HepG2 (cell line): Measurements from ENCODE around the gene KIAA2012. TPM values are rescaled to one million over a fixed set of nuclear protein-coding genes. Genes with fewer than 3 reads are reported as not detected.

Source experiments
- ATAC-seq: fragments of 200-7000 bp; cut with Tn5 transposase; 3 replicates; pipeline ENCODE4 v1.9.1; 2020; ENCODE audit warnings: mild to moderate bottlenecking, moderate library complexity
- BruUV-seq: library from RNA; stranded (reverse); fragments of 400-500 nt; replicated peaks from 2 replicates; lab custom pipeline; 2021; lab: Mats Ljungman, UMichigan
- CTCF ChIA-PET: fragments of 300-600 bp; formaldehyde crosslinking; extraction: SDS; loops from one replicate; lab custom pipeline; 2021; ENCODE audit warnings: low total read pairs, inconsistent platforms, low intra/inter-chr PET ratio; lab: Yijun Ruan, JAX
- POLR2A ChIA-PET: fragments of 350-600 bp; sonication (Branson Sonifier 250); formaldehyde crosslinking; loops from one replicate; lab custom pipeline; 2020; ENCODE audit warnings: antibody characterized with exemption, inconsistent platforms; lab: Yijun Ruan, JAX
- DNase-seq: peaks from one replicate; pipeline ENCODE4 v3.0.0-alpha.2; 2015; ENCODE audit warnings: low spot score
- FAIRE-seq: peaks from 3 replicates; lab custom pipeline; 2011; peaks lifted over from hg19 to GRCh38; lab: Jason Lieb, UNC
- H2AFZ ChIP-seq: one replicate; pipeline ENCODE4 v1.6.1; 2011; ENCODE audit warnings: low read length, inconsistent platforms
- H3K27ac ChIP-seq: fragments of 300-600 bp; 3 replicates; pipeline ENCODE4 v1.8.0; 2011; ENCODE audit warnings: mixed run types, mild to moderate bottlenecking, mixed read lengths, low read length, inconsistent platforms; ENCODE audit not compliant: insufficient read depth; ENCODE audit errors: extremely low read length
- H3K27me3 ChIP-seq, 2 experiments: fragments of 200-600 bp in 1 of 2; 2 replicates in 1 of 2; 3 replicates in 1 of 2; pipeline versions ENCODE4 v1.6.0 to v1.8.0; 2011; ENCODE audit warnings: low read length in 2 of 2, mild to moderate bottlenecking in 2 of 2, moderate library complexity in 2 of 2, inconsistent platforms in 1 of 2; ENCODE audit not compliant: insufficient read depth in 2 of 2, control insufficient read depth in 1 of 2
- H3K36me3 ChIP-seq, 2 experiments: fragments of 200-600 bp in 1 of 2; replicated peaks in 1 of 2; 2 replicates in 1 of 2; 3 replicates in 1 of 2; pipeline versions ENCODE4 v1.5.1 to v1.8.0; 2011; ENCODE audit warnings: low read length in 2 of 2, inconsistent platforms in 1 of 2; ENCODE audit not compliant: insufficient read depth in 2 of 2, control insufficient read depth in 1 of 2
- H3K4me1 ChIP-seq: 2 replicates; pipeline ENCODE4 v1.5.1; 2012; ENCODE audit warnings: low read length, inconsistent platforms; ENCODE audit not compliant: insufficient read depth
- H3K4me2 ChIP-seq: 2 replicates; pipeline ENCODE4 v1.6.0; 2011; ENCODE audit warnings: low read depth, low read length, inconsistent platforms
- H3K4me3 ChIP-seq, 3 experiments: fragments of 200-600 bp in 1 of 3; sonication (generic), shearing (Covaris generic) in 1 of 3; replicated peaks in 1 of 3; 2 replicates each; pipeline ENCODE4 v1.5.1; 2011 to 2016; ENCODE audit warnings: low read length in 3 of 3, inconsistent platforms in 2 of 3, low read depth in 2 of 3, mild to moderate bottlenecking in 2 of 3, control low read depth in 1 of 3, mixed read lengths in 1 of 3; ENCODE audit not compliant: insufficient read depth in 1 of 3
- H3K79me2 ChIP-seq: one replicate; pipeline ENCODE4 v1.6.1; 2011; ENCODE audit warnings: low read length, inconsistent platforms; ENCODE audit not compliant: insufficient read depth
- H3K9ac ChIP-seq: 2 replicates; pipeline ENCODE4 v1.6.0; 2011; ENCODE audit warnings: mild to moderate bottlenecking, low read depth, low read length, inconsistent platforms; ENCODE audit not compliant: insufficient read depth
- H3K9me3 ChIP-seq: 2 replicates; pipeline ENCODE4 v1.5.1; 2012; ENCODE audit warnings: mild to moderate bottlenecking, low read length
- H4K20me1 ChIP-seq: 2 replicates; pipeline ENCODE4 v1.6.0; 2011; ENCODE audit warnings: inconsistent platforms, mild to moderate bottlenecking, low read length, moderate library complexity; ENCODE audit not compliant: insufficient read depth
- GPBP1L1 ChIP-seq: sonication (generic); formaldehyde crosslinking; IDR thresholded peaks from 2 replicates; pipeline ENCODE4 v1.5.0; 2020; ENCODE audit warnings: mild to moderate bottlenecking, missing genetic modification reagents
- MEF2D ChIP-seq: sonication (generic); formaldehyde crosslinking; IDR thresholded peaks from 2 replicates; pipeline ENCODE4 v1.5.1; 2020; ENCODE audit warnings: mild to moderate bottlenecking, missing genetic modification reagents
- SCMH1 ChIP-seq: sonication (generic); formaldehyde crosslinking; IDR thresholded peaks from 2 replicates; pipeline ENCODE4 v1.9.0; 2021; ENCODE audit warnings: missing genetic modification reagents, mild to moderate bottlenecking, borderline replicate concordance
- SP4 ChIP-seq: sonication (generic); formaldehyde crosslinking; IDR thresholded peaks from 2 replicates; pipeline ENCODE4 v1.8.1; 2023; ENCODE audit warnings: mild to moderate bottlenecking, missing genetic modification reagents
- ZBTB49 ChIP-seq: sonication (generic); formaldehyde crosslinking; IDR thresholded peaks from 2 replicates; pipeline ENCODE4 v1.4.0; 2020; ENCODE audit warnings: missing genetic modification reagents, borderline replicate concordance
- ZBTB7B ChIP-seq: sonication (generic); formaldehyde crosslinking; IDR thresholded peaks from 2 replicates; pipeline ENCODE4 v1.4.0; 2020; ENCODE audit warnings: missing genetic modification reagents
- ZKSCAN5 ChIP-seq: sonication (generic); formaldehyde crosslinking; IDR thresholded peaks from 2 replicates; pipeline ENCODE4 v1.5.1; 2020; ENCODE audit warnings: mild to moderate bottlenecking, missing genetic modification reagents
- ZNF101 ChIP-seq: sonication (generic); formaldehyde crosslinking; IDR thresholded peaks from 2 replicates; pipeline ENCODE4 v1.4.0; 2020; ENCODE audit warnings: mild to moderate bottlenecking, low read depth, missing genetic modification reagents, borderline replicate concordance
- ZNF230 ChIP-seq: sonication (generic); formaldehyde crosslinking; IDR thresholded peaks from 2 replicates; pipeline ENCODE4 v1.4.0; 2020; ENCODE audit warnings: mild to moderate bottlenecking, missing genetic modification reagents
- ZNF274 ChIP-seq: sonication (generic); formaldehyde crosslinking; IDR thresholded peaks from 2 replicates; pipeline ENCODE4 v1.5.1; 2020; ENCODE audit warnings: mild to moderate bottlenecking, missing genetic modification reagents
- ZNF350 ChIP-seq: sonication (generic); formaldehyde crosslinking; IDR thresholded peaks from 2 replicates; pipeline ENCODE4 v1.4.0; 2020; ENCODE audit warnings: mild to moderate bottlenecking, low read depth, missing genetic modification reagents, borderline replicate concordance
- ZNF431 ChIP-seq: sonication (generic); formaldehyde crosslinking; IDR thresholded peaks from 2 replicates; pipeline ENCODE4 v1.9.0; 2022; ENCODE audit warnings: missing genetic modification reagents, low read depth, mild to moderate bottlenecking, borderline replicate concordance
- ZNF598 ChIP-seq: sonication (generic); formaldehyde crosslinking; IDR thresholded peaks from 2 replicates; pipeline ENCODE4 v1.5.1; 2020; ENCODE audit warnings: mild to moderate bottlenecking, missing genetic modification reagents, borderline replicate concordance
- ZNF660 ChIP-seq: sonication (generic); formaldehyde crosslinking; IDR thresholded peaks from 2 replicates; pipeline ENCODE4 v1.5.1; 2020; ENCODE audit warnings: mild to moderate bottlenecking, low read depth, missing genetic modification reagents, borderline replicate concordance
- ZNF740 ChIP-seq: sonication (generic); formaldehyde crosslinking; IDR thresholded peaks from 2 replicates; pipeline ENCODE4 v1.4.0; 2020; ENCODE audit warnings: missing genetic modification reagents
- WGBS: methylation state at CpG from one replicate; pipeline ENCODE4 v1.1.6; 2017; ENCODE audit warnings: low lambda C conversion rate; 5-methylcytosine and 5-hydroxymethylcytosine counted together
- in situ Hi-C: cut with HindIII; loops from 2 replicates; pipeline ENCODE4 v1.10.0; 2017; ENCODE audit warnings: low pct_unique_long_range_greater_than_20kb; ENCODE audit not compliant: extremely low pct_ligation_motif_present
- intact Hi-C: fragments of 100-400 bp; cut with micrococcal nuclease; formaldehyde crosslinking; loops from one replicate; pipeline ENCODE4 v1.10.0; 2022; ENCODE audit not compliant: unreplicated experiment
- polyA plus RNA-seq, 8 experiments: library from polyadenylated mRNA; depleted of rRNA in 3 of 8; stranded (reverse) in 7 of 8; unstranded in 1 of 8; fragments of >200 nt; fragmentation: Illumina TruSeq in 4 of 8; extraction: Trizol in 4 of 8; gene quantifications; 2 replicates each; pipeline versions ENCODE4 v1.2.1 to v1.2.3, GENCODE V29; 2011 to 2016; ENCODE audit warnings: low read depth in 4 of 8, missing spikeins in 1 of 8, mixed read lengths in 1 of 8; ENCODE audit not compliant: insufficient read depth in 1 of 8
- total RNA-seq, 5 experiments: library from RNA; depleted of rRNA; stranded (reverse); fragments of >200 nt; fragmentation: Illumina TruSeq; extraction: Trizol; gene quantifications; 2 replicates each; pipeline ENCODE4 v1.2.3, GENCODE V29; 2016; ENCODE audit warnings: low read depth in 1 of 5
- TF ChIP-seq, protein P1 (sequence below): sonication (generic); formaldehyde crosslinking; IDR thresholded peaks from 2 replicates; pipeline ENCODE4 v1.4.0; 2020; ENCODE audit warnings: missing genetic modification reagents

Gene KIAA2012
- total and polyA plus RNA-seq, 2 of the 13 experiments (the other 11 are each of a cell fraction or from before 2014, with no cell fraction given): not detected

DNA sequence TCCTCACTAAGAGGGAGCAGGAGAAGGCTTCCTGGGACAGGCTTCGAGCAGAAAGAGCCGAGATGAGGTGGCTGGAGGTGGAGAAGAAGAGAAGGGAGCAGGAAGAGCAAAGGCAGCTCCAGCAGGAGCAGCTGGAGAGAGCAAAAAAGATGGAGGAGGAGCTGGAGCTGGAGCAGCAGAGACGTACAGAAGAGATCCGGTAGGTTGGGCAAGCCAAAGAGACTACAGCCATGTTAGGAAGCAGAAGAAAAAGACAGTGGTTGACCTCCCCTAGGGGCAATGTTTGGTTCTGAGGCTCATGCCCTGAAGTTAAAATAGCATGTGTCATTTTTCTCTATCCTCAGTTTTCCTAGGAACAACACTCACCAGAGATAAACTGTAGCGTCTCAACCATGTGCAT lies 120.2 kb downstream of the KIAA2012 start (continued):
- TF ChIP-seq ZNF740 (CRISPR knock-in tag): no peak
- no peak for TF ChIP-seq ZNF431 (CRISPR knock-in tag)

DNA sequence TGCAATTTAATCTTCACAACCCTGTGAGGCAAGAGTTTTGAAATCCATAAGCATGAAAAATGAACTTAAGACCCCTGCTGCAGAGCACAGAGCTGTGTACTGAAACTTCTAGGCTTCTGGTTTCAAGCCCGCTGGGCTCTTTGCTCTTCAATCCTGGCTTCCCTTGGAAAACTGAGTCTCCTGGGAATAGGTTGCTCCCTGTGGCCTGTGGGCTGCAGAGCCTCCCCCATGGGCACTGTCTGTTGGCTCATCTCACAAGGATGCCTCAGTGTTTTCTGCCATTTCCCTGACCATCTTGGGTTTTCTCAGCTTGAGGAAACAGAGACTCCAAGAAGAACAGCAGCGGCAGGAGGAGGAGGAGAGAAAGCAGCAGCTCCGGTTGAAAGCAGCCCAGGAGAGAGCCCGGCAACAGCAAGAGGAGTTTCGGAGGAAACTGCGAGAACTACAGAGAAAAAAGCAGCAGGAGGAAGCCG lies 120.9 kb downstream of the KIAA2012 start:
- ATAC-seq: peak; percentile 44
- in situ Hi-C loops (no loop called here), intact Hi-C loops (no loop called here)
- CTCF ChIA-PET: no interaction called here
- POLR2A ChIA-PET: no interaction called here
- no peaks in the 10 kb centered on the region for H3K9me3 ChIP-seq
- no peaks in the 10 kb centered on the region for H3K27me3 ChIP-seq
- H2AFZ ChIP-seq: no peak overlapping the region
- 63% methylated on average over 7 of the region's 7 CpGs for WGBS
- no peak overlapping the region for H3K27ac ChIP-seq
- no peaks in the 10 kb centered on the region for H3K4me1 ChIP-seq
- no peaks in the 10 kb centered on the region for H3K79me2 ChIP-seq
- no peak overlapping the region for H3K4me3 ChIP-seq
- H3K9ac ChIP-seq: no peak overlapping the region
- no peaks in the 10 kb centered on the region for H3K36me3 ChIP-seq
- H3K4me2 ChIP-seq: no peak overlapping the region
- no peak for DNase-seq
- H4K20me1 ChIP-seq: no peaks in the 10 kb centered on the region
- no TSS peak for BruUV-seq
- FAIRE-seq: no peak
- TF ChIP-seq ZBTB7B (no peak), SP4 (CRISPR knock-in tag) (no peak), ZNF230 (CRISPR knock-in tag) (no peak), MEF2D (CRISPR knock-in tag) (no peak), ZNF274 (CRISPR knock-in tag) (no peak), ZNF598 (no peak), ZNF660 (CRISPR knock-in tag) (no peak), SCMH1 (CRISPR knock-in tag) (no peak), ZNF101 (CRISPR knock-in tag) (no peak), ZNF350 (CRISPR knock-in tag) (no peak), GPBP1L1 (CRISPR knock-in tag) (no peak), ZBTB49 (CRISPR knock-in tag) (no peak), ZKSCAN5 (CRISPR knock-in tag) (no peak)
- TF ChIP-seq, protein P1, sequence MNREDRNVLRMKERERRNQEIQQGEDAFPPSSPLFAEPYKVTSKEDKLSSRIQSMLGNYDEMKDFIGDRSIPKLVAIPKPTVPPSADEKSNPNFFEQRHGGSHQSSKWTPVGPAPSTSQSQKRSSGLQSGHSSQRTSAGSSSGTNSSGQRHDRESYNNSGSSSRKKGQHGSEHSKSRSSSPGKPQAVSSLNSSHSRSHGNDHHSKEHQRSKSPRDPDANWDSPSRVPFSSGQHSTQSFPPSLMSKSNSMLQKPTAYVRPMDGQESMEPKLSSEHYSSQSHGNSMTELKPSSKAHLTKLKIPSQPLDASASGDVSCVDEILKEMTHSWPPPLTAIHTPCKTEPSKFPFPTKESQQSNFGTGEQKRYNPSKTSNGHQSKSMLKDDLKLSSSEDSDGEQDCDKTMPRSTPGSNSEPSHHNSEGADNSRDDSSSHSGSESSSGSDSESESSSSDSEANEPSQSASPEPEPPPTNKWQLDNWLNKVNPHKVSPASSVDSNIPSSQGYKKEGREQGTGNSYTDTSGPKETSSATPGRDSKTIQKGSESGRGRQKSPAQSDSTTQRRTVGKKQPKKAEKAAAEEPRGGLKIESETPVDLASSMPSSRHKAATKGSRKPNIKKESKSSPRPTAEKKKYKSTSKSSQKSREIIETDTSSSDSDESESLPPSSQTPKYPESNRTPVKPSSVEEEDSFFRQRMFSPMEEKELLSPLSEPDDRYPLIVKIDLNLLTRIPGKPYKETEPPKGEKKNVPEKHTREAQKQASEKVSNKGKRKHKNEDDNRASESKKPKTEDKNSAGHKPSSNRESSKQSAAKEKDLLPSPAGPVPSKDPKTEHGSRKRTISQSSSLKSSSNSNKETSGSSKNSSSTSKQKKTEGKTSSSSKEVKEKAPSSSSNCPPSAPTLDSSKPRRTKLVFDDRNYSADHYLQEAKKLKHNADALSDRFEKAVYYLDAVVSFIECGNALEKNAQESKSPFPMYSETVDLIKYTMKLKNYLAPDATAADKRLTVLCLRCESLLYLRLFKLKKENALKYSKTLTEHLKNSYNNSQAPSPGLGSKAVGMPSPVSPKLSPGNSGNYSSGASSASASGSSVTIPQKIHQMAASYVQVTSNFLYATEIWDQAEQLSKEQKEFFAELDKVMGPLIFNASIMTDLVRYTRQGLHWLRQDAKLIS (CRISPR knock-in tag): no peak
